WTC11 (cell line): ENCODE results near the gene PRODH.
"Not testable (repeated sequence)": the region's sequence is repeated elsewhere in the genome, so short reads cannot be mapped to it uniquely, and the experiment has no call there.

Experiments used
- CREM ChIP-seq: sonication (generic); formaldehyde crosslinking; IDR thresholded peaks from 2 replicates; pipeline ENCODE4 v1.8.1; 2022; ENCODE audit warnings: mild to moderate bottlenecking, missing genetic modification reagents, moderate library complexity
- ELF4 ChIP-seq: sonication (generic); formaldehyde crosslinking; IDR thresholded peaks from 2 replicates; pipeline ENCODE4 v1.8.1; 2022; ENCODE audit warnings: low read depth, mild to moderate bottlenecking, moderate library complexity, missing genetic modification reagents
- PRRX2 ChIP-seq: fragments of 250-450 bp; sonication (Bioruptor Pico); IDR thresholded peaks from 2 replicates; pipeline ENCODE4 v1.8.0; 2021; ENCODE audit warnings: mild to moderate bottlenecking
- ZBTB21 ChIP-seq: sonication (generic); formaldehyde crosslinking; IDR thresholded peaks from 2 replicates; pipeline ENCODE4 v1.8.1; 2023; ENCODE audit warnings: mild to moderate bottlenecking, missing genetic modification reagents, borderline replicate concordance
- TF ChIP-seq, protein P1 (sequence below): sonication (generic); formaldehyde crosslinking; IDR thresholded peaks from 2 replicates; pipeline ENCODE4 v1.8.1; 2023; ENCODE audit warnings: mild to moderate bottlenecking, missing genetic modification reagents, moderate library complexity
- TF ChIP-seq, protein P2 (sequence below): sonication (generic); formaldehyde crosslinking; IDR thresholded peaks from 2 replicates; pipeline ENCODE4 v1.8.0; 2022; ENCODE audit warnings: mild to moderate bottlenecking, missing genetic modification reagents
- TF ChIP-seq, protein P3 (sequence below): sonication (generic); formaldehyde crosslinking; IDR thresholded peaks from 2 replicates; pipeline ENCODE4 v1.8.0; 2022; ENCODE audit warnings: mild to moderate bottlenecking, missing genetic modification reagents
- TF ChIP-seq, protein P4 (sequence below): sonication (generic); formaldehyde crosslinking; IDR thresholded peaks from 2 replicates; pipeline ENCODE4 v1.8.1; 2022; ENCODE audit warnings: mild to moderate bottlenecking, moderate library complexity, missing genetic modification reagents
- TF ChIP-seq, protein P5 (sequence below): fragments of 200-600 bp; IDR thresholded peaks from 2 replicates; pipeline ENCODE4 v1.8.0; 2022; ENCODE audit warnings: antibody characterized with exemption
- TF ChIP-seq, protein P6 (sequence below): sonication (generic); formaldehyde crosslinking; IDR thresholded peaks from 2 replicates; pipeline ENCODE4 v1.8.1; 2022; ENCODE audit warnings: mild to moderate bottlenecking, missing genetic modification reagents, moderate library complexity, borderline replicate concordance
- TF ChIP-seq, protein P7 (sequence below): sonication (generic); formaldehyde crosslinking; IDR thresholded peaks from 2 replicates; pipeline ENCODE4 v1.8.0; 2022; ENCODE audit warnings: missing genetic modification reagents

DNA sequence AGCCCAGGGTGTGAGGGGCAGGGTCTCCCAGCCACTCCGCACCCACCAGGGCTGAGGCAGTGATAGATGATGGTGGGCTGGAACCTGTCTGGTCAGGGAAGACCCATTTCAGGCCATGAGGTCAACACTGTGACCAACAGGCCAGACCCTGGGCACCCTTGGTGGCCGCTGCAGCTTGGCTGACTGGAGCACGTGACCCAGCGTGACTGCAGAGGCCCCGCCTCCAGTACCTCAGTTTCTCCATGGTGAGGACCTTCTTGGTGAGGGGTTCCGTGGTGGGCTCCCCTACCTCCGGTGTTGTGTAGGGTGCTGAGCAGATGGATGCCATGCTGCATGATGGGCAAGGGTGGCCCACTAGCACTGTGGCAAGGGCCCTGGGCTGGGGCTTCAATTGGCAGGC is 35.9 kb upstream of the PRODH start:
- TF ChIP-seq, protein P1, sequence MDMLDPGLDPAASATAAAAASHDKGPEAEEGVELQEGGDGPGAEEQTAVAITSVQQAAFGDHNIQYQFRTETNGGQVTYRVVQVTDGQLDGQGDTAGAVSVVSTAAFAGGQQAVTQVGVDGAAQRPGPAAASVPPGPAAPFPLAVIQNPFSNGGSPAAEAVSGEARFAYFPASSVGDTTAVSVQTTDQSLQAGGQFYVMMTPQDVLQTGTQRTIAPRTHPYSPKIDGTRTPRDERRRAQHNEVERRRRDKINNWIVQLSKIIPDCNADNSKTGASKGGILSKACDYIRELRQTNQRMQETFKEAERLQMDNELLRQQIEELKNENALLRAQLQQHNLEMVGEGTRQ (CRISPR knock-in tag) = not testable (repeated sequence)
- not testable (repeated sequence) for TF ChIP-seq CREM, ZBTB21, ELF4, PRRX2 (CRISPR knock-in tag)
- TF ChIP-seq, protein P2, sequence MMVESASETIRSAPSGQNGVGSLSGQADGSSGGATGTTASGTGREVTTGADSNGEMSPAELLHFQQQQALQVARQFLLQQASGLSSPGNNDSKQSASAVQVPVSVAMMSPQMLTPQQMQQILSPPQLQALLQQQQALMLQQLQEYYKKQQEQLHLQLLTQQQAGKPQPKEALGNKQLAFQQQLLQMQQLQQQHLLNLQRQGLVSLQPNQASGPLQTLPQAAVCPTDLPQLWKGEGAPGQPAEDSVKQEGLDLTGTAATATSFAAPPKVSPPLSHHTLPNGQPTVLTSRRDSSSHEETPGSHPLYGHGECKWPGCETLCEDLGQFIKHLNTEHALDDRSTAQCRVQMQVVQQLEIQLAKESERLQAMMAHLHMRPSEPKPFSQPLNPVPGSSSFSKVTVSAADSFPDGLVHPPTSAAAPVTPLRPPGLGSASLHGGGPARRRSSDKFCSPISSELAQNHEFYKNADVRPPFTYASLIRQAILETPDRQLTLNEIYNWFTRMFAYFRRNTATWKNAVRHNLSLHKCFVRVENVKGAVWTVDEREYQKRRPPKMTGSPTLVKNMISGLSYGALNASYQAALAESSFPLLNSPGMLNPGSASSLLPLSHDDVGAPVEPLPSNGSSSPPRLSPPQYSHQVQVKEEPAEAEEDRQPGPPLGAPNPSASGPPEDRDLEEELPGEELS (CRISPR knock-in tag) = not testable (repeated sequence)
- TF ChIP-seq, protein P3, sequence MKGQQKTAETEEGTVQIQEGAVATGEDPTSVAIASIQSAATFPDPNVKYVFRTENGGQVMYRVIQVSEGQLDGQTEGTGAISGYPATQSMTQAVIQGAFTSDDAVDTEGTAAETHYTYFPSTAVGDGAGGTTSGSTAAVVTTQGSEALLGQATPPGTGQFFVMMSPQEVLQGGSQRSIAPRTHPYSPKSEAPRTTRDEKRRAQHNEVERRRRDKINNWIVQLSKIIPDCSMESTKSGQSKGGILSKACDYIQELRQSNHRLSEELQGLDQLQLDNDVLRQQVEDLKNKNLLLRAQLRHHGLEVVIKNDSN (CRISPR knock-in tag) = not testable (repeated sequence)
- TF ChIP-seq, protein P4, sequence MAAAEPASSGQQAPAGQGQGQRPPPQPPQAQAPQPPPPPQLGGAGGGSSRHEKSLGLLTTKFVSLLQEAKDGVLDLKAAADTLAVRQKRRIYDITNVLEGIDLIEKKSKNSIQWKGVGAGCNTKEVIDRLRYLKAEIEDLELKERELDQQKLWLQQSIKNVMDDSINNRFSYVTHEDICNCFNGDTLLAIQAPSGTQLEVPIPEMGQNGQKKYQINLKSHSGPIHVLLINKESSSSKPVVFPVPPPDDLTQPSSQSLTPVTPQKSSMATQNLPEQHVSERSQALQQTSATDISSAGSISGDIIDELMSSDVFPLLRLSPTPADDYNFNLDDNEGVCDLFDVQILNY (CRISPR knock-in tag) = not testable (repeated sequence)
- TF ChIP-seq, protein P5, sequence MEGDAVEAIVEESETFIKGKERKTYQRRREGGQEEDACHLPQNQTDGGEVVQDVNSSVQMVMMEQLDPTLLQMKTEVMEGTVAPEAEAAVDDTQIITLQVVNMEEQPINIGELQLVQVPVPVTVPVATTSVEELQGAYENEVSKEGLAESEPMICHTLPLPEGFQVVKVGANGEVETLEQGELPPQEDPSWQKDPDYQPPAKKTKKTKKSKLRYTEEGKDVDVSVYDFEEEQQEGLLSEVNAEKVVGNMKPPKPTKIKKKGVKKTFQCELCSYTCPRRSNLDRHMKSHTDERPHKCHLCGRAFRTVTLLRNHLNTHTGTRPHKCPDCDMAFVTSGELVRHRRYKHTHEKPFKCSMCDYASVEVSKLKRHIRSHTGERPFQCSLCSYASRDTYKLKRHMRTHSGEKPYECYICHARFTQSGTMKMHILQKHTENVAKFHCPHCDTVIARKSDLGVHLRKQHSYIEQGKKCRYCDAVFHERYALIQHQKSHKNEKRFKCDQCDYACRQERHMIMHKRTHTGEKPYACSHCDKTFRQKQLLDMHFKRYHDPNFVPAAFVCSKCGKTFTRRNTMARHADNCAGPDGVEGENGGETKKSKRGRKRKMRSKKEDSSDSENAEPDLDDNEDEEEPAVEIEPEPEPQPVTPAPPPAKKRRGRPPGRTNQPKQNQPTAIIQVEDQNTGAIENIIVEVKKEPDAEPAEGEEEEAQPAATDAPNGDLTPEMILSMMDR = not testable (repeated sequence)
- TF ChIP-seq, protein P6, sequence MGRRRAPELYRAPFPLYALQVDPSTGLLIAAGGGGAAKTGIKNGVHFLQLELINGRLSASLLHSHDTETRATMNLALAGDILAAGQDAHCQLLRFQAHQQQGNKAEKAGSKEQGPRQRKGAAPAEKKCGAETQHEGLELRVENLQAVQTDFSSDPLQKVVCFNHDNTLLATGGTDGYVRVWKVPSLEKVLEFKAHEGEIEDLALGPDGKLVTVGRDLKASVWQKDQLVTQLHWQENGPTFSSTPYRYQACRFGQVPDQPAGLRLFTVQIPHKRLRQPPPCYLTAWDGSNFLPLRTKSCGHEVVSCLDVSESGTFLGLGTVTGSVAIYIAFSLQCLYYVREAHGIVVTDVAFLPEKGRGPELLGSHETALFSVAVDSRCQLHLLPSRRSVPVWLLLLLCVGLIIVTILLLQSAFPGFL = not testable (repeated sequence)
- TF ChIP-seq, protein P7, sequence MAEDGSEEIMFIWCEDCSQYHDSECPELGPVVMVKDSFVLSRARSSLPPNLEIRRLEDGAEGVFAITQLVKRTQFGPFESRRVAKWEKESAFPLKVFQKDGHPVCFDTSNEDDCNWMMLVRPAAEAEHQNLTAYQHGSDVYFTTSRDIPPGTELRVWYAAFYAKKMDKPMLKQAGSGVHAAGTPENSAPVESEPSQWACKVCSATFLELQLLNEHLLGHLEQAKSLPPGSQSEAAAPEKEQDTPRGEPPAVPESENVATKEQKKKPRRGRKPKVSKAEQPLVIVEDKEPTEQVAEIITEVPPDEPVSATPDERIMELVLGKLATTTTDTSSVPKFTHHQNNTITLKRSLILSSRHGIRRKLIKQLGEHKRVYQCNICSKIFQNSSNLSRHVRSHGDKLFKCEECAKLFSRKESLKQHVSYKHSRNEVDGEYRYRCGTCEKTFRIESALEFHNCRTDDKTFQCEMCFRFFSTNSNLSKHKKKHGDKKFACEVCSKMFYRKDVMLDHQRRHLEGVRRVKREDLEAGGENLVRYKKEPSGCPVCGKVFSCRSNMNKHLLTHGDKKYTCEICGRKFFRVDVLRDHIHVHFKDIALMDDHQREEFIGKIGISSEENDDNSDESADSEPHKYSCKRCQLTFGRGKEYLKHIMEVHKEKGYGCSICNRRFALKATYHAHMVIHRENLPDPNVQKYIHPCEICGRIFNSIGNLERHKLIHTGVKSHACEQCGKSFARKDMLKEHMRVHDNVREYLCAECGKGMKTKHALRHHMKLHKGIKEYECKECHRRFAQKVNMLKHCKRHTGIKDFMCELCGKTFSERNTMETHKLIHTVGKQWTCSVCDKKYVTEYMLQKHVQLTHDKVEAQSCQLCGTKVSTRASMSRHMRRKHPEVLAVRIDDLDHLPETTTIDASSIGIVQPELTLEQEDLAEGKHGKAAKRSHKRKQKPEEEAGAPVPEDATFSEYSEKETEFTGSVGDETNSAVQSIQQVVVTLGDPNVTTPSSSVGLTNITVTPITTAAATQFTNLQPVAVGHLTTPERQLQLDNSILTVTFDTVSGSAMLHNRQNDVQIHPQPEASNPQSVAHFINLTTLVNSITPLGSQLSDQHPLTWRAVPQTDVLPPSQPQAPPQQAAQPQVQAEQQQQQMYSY (CRISPR knock-in tag) = not testable (repeated sequence)
